Colonic mucosa (tissue), 4 donors: ENCODE data around the gene PDPN. TPM values are rescaled to one million over a fixed set of nuclear protein-coding genes. Genes with fewer than 3 reads are reported as not detected.

Experiments
- DNase-seq: peaks from one replicate; pipeline ENCODE4 v3.0.0-alpha.2; 2020
- H3K27ac ChIP-seq: fragments of 200-600 bp; one replicate; pipeline ENCODE4 v1.8.0; 2021
- H3K27me3 ChIP-seq: fragments of 200-600 bp; one replicate; pipeline ENCODE4 v1.8.0; 2021
- H3K36me3 ChIP-seq: fragments of 200-600 bp; one replicate; pipeline ENCODE4 v1.8.0; 2021
- H3K4me1 ChIP-seq: fragments of 200-600 bp; one replicate; pipeline ENCODE4 v1.8.0; 2021; ENCODE audit warnings: mild to moderate bottlenecking
- H3K4me3 ChIP-seq: fragments of 200-600 bp; one replicate; pipeline ENCODE4 v1.8.0; 2021
- H3K9ac ChIP-seq, 2 donors: one replicate each; pipeline ENCODE4 v1.7.0; 2013; ENCODE audit warnings: control low read depth in 2 of 2, low read depth in 2 of 2, low read length in 2 of 2
- H3K9me3 ChIP-seq: fragments of 200-600 bp; one replicate; pipeline ENCODE4 v1.8.0; 2021
- intact Hi-C: fragments of 100-400 bp; cut with DNase I; formaldehyde crosslinking; loops from one replicate; pipeline ENCODE4 v1.14.1; 2022
- total RNA-seq, 2 donors: library from RNA; stranded (reverse); fragmentation: NEBNext Ultra II Directional in 1 of 2; extraction: Animal tissue kit (Norgen Biotek cat#: 25700) in 1 of 2; gene quantifications; one replicate each; pipeline ENCODE4 v1.2.1, GENCODE V29; 2021
- TF ChIP-seq, protein P1 (sequence below): fragments of 200-600 bp; IDR thresholded peaks from one replicate; pipeline ENCODE4 v1.8.0; 2022; ENCODE audit warnings: antibody characterized with exemption, mild to moderate bottlenecking
- donor health status: healthy.
- donor health status: DM: no; HTN: no; CAD: no.
- donor health status: DM: no; HTN: no; CAD: no.

Gene PDPN
- total RNA-seq, 2 donors from 2014 or later = 2.7 to 6.1 TPM

DNA sequence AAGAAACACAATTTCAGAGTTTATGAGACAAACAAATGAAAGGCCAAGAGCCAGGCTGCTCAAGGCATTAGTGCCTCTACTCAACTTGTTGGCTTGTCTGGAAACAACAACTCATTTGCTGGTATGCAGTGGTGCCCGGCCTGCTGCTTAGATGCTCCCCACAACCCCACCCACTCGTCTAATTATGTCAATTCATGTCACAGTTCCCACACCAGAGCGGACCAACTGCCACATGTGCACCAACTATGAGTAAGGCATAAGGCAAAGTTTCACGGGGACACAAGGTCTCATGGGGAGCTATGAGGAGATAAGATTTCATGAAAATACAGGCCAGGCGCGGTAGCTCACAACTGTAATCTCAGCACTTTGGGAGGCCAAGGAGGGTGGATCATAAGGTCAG lies 35.4 kb upstream of the PDPN start:
- TF ChIP-seq, protein P1, sequence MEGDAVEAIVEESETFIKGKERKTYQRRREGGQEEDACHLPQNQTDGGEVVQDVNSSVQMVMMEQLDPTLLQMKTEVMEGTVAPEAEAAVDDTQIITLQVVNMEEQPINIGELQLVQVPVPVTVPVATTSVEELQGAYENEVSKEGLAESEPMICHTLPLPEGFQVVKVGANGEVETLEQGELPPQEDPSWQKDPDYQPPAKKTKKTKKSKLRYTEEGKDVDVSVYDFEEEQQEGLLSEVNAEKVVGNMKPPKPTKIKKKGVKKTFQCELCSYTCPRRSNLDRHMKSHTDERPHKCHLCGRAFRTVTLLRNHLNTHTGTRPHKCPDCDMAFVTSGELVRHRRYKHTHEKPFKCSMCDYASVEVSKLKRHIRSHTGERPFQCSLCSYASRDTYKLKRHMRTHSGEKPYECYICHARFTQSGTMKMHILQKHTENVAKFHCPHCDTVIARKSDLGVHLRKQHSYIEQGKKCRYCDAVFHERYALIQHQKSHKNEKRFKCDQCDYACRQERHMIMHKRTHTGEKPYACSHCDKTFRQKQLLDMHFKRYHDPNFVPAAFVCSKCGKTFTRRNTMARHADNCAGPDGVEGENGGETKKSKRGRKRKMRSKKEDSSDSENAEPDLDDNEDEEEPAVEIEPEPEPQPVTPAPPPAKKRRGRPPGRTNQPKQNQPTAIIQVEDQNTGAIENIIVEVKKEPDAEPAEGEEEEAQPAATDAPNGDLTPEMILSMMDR = no peak
- DNase-seq = no peak
- Histone ChIP-seq H3K27me3 (no peaks in the 10 kb centered on the region), H3K9me3 (no peaks in the 10 kb centered on the region), H3K4me1 (no peaks in the 10 kb centered on the region), H3K4me3 (no peak overlapping the region), H3K27ac (no peak overlapping the region), H3K36me3 (no peaks in the 10 kb centered on the region), H3K9ac (no peak overlapping the region)
- intact Hi-C loops = no loop called here

DNA sequence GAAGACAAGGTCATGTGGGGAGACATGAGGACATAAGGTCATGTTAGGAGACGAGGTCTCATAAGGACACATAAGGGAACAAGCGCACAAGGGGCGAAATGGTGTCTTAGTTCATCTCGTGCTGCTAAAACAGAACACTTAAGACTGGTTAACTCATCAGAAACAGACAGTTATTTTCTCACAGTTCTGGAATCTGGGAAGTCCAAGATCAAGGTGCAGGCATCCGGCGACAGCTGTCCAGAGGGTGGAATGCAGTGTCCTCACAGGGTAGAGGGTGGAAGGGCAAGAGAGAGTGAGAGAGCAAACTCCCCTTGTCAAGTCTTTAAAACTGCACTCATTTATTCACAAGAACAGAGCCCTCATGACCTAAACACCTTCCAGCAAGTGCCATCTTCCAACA lies 34.6 kb upstream of the PDPN start:
- H3K9me3 ChIP-seq = no peaks in the 10 kb centered on the region
- no peaks in the 10 kb centered on the region for H3K36me3 ChIP-seq
- intact Hi-C loops = no loop called here
- H3K27me3 ChIP-seq = no peaks in the 10 kb centered on the region
- DNase-seq = no peak
- H3K4me3 ChIP-seq = no peak overlapping the region
- no peak overlapping the region for H3K27ac ChIP-seq
- TF ChIP-seq, protein P1 = no peak
- H3K9ac ChIP-seq = no peak overlapping the region
- H3K4me1 ChIP-seq = no peaks in the 10 kb centered on the region

DNA sequence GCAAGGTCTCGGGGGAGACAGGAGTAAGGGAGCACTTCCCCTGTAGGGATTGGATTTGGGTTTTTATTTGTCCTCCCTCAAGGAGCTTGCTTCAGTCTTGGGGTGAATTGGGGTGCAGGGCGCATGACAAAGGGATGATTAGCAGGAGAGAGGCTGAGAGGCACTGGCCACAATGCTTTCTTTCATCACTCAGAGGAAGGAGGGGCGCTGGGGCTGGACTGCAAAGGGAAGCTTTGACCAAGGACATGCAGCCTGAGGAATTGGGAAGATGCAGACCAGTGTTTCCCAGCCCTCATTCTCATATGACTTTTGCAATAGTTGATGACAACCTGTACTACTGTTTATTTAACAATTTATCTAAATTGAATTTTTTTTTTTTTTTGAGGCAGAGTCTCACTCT lies 34.1 kb upstream of the PDPN start:
- H3K4me1 ChIP-seq = no peaks in the 10 kb centered on the region
- DNase-seq = no peak
- H3K9me3 ChIP-seq = no peaks in the 10 kb centered on the region
- intact Hi-C loops = no loop called here
- no peaks in the 10 kb centered on the region for H3K36me3 ChIP-seq
- H3K27me3 ChIP-seq = no peaks in the 10 kb centered on the region
- TF ChIP-seq, protein P1 = no peak
- H3K4me3 ChIP-seq = no peak overlapping the region
- H3K9ac ChIP-seq = no peak overlapping the region
- no peak overlapping the region for H3K27ac ChIP-seq

DNA sequence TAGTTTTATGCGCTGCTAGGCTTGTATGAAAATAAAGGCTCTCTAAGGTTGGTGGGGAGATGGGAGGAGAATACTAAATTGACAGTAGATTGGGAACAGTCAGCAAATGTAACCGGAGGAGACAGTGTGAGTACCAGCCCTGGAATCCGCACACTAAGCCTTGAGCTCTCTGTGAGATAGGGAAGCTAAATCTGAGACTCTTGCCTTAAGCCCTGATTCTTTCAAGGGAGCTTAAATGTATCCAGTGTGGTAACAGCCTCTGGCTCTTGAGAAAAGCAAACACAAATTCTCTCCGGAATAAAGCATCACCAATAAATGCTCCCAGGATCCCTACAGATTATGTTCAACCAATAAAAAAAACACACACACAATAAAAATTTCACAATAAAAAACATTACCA lies 33.0 kb upstream of the PDPN start:
- no peak overlapping the region for H3K27ac ChIP-seq
- H3K36me3 ChIP-seq = no peaks in the 10 kb centered on the region
- no peak overlapping the region for H3K9ac ChIP-seq
- no peaks in the 10 kb centered on the region for H3K27me3 ChIP-seq
- TF ChIP-seq, protein P1 = no peak
- no peaks in the 10 kb centered on the region for H3K9me3 ChIP-seq
- DNase-seq = no peak
- no peaks in the 10 kb centered on the region for H3K4me1 ChIP-seq
- intact Hi-C loops = no loop called here
- H3K4me3 ChIP-seq = no peak overlapping the region

DNA sequence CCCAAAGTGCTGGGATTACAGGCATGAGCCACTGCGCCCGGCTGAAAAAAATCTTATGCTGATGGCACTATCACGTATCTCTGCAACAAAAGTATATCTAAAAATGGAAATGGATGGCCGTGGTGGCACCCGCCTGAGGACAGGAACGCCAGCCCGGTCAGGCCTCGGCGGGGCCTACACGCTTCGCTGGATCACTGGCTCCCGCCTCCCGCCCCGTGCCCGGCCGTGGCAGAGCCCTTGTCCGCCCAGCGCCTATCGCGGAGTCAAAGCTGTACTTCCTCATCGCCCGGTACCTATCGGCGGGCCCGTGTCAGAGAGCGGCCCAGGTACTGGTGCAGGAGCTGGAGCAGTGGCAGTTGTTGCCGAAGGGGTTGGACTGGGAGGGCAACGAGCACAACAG lies 28.8 kb upstream of the PDPN start:
- Histone ChIP-seq H3K9ac (no peak overlapping the region), H3K36me3 (no peaks in the 10 kb centered on the region), H3K27ac (no peak overlapping the region), H3K4me3 (no peak overlapping the region), H3K27me3 (no peaks in the 10 kb centered on the region), H3K4me1 (no peaks in the 10 kb centered on the region), H3K9me3 (no peaks in the 10 kb centered on the region)
- intact Hi-C loops = no loop called here
- no peak for DNase-seq
- TF ChIP-seq, protein P1 = no peak
